ENCODE measurements around the gene MYL12B.
"Not testable (repeated sequence)": the region's sequence is repeated elsewhere in the genome, so short reads cannot be mapped to it uniquely, and the experiment has no call there.

MYL12B gene

DNA sequence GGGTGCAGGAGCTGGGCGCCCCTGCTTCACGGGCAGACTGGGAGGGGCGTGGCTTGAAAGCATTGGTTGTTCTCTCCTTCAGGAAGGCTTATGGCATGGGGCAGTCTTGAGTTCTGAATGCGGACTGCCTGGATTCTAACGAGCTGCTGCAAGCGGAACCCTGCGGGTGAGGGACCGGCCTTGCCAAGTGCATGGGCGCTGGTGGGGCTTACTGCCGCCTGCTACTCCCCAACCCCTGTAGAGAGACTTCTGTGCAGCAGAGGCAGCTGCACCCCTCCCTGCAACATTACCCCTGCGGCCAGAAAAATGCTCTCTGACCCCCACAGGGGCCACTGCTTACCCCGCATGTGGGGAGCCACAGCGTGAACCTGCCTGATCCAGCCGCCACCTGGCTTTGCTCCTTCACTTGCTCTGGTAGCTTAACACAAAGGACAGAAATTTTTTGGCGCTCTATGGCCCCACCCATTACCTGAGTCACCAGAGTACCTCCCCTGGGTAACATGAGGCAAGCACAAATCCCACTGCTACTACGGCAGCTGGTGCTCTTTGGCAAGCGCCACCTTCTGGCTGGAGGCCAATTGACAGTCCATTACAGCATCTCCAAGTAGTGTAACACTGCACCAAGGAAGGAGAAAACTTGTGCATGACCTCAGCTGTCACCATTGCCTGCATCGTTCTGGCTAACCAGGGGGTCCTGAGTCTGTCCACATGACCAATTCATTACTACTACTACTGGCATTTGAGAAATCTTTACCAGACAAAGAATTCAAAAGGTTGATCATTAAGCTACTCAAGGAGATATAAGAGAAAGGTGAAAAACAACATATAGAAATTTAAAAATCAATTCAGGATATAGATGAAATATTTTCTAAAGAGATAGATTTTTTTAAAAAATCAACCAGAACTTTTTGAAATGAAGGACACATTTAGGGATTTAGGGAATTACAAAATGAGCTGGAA is 35.4 kb downstream of the MYL12B start:
- DNase-seq (ENCODE audit: low spot score), result peak; percentile 94

GRCh38 chr18:3304832-3305231 is 42.9 kb downstream of the MYL12B start:
- DNase-seq (ENCODE audit: low spot score), result no peak

DNA sequence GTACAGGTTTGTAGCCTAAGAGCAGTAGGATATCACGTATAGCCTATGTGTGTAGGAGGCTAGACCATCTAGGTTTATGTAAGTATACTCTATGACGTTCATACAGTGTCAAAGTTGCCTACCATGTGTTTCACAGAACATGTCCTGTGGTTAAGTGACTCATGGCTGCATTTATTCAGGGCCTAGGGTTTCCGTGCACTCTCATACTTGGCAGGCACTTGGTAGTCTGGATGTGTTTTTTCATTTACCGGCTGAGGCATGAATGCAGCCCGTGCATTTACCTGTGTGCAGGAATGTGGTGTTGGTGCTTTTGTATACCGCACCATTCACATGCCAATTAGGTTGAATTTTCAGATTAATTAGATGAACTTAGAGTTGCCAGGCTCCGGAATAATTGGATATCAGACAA is 43.4 kb downstream of the MYL12B start:
- DNase-seq (ENCODE audit: low spot score), result no peak

DNA sequence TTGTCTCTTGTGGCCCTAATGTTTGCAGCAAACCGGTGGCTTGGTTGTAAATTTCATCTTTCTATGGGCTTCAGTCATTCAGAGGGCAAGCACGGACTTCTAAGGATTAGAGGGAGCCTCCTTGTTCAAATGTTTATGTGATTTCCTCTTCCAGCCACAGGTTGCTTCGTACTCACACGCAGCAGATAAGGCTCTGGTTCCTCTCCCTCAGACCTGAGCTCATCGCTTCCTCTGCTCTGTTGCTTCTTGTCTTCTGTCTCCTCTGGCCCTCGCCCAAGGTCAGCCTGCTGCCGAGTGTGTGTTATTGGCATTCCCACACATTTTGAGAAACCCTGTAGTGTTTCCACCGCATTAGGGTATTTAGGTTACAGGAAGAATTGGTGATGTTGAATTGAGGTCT is 44.0 kb downstream of the MYL12B start:
- no peak for DNase-seq (ENCODE audit: low spot score)

- no peak for DNase-seq (ENCODE audit: low spot score)
These were observed 44.5 kb downstream of the MYL12B start for GRCh38 chr18:3306391-3306790.

- DNase-seq (ENCODE audit: low spot score), result no peak
These were observed 51.8 kb downstream of the MYL12B start for GRCh38 chr18:3313685-3314084.

- not testable (repeated sequence) for DNase-seq (ENCODE audit: low spot score)
These were observed 53.4 kb downstream of the MYL12B start for GRCh38 chr18:3315344-3315743.

DNA sequence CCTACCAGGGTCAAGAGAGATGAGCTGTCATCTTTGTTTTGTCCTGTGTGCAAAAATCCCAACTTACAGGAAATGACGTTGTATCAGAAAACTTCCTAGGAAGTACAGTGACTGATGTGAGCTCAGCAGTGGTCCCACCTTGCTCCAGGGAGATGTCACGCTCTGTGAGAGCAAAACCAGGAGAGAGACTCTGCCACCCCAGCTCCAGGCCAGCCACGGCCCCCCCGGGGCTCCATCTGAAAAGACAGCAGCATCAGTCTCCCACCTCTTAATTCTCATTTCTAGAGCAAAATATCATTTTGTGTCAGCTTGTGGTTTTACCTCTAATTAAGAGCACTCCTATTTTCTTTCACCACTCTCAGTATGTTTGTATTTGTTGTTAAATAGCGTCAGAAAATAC is 57.5 kb downstream of the MYL12B start:
- DNase-seq (ENCODE audit: low spot score), result no peak

- DNase-seq (ENCODE audit: low spot score), result no peak
These were observed 58.0 kb downstream of the MYL12B start for GRCh38 chr18:3319894-3320454.

DNA sequence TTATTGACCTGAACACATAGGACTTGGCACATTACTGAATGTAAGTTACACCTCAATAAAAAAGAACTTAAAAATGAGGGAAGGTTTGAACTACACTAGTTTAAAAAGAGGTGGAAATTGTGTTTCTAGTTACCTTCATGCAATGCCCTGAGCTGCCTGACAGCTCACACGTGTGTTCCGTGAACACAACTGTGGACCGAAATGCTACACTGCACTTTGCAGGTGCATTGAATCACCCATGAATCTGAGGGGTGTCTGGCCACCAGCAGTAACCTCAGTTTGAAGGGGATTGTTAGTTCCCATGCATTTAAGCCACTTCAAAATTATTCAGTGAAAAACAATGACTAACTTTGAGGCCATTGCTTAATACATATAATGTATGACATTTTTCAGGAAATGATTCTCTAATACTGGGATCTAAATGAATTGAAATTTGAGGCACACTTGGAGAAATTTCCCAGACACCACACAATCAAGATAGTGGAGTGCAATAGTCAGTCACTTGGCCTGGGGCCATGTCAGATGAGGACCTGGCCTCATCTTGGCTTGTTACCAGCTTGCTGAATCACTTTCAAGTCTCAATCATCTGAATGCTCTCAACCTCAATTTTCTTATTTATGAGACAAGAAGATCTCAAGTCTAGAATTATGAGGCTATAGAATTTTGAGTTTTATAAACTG is 59.3 kb downstream of the MYL12B start:
- DNase-seq (ENCODE audit: low spot score), result no peak

DNA sequence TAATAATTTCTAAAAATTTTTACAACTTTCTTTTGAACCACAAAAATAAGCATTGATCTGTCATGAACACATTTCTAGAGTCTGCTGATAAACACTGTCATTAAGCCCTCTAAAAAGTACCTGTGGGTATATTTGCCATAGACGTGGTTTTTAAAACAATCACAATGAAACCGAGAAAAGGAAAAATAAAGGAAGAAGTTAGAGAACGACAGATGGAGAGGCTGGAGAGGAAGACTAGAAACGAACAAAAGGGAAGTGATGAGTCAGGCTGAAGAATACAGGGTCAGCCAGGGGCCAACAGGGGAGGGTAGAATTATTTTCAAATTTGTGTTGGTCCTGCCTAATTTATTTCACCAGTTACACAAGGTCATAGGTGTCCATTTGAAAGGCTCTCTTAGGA is 62.0 kb downstream of the MYL12B start:
- DNase-seq (ENCODE audit: low spot score), result no peak

Measured in NAMALWA (cell line).